Measurements from ENCODE around the gene TMEM151B. TPM values are rescaled to one million over a fixed set of nuclear protein-coding genes. Genes with fewer than 3 reads are reported as not detected.
A peak's percentile ranks its signal among the peaks of the same experiment; 100 is the strongest.

The TMEM151B gene
- total and polyA plus RNA-seq, 9 of the 15 experiments (the other 6 are each of a cell fraction or from before 2014, with no cell fraction given): not detected

DNA sequence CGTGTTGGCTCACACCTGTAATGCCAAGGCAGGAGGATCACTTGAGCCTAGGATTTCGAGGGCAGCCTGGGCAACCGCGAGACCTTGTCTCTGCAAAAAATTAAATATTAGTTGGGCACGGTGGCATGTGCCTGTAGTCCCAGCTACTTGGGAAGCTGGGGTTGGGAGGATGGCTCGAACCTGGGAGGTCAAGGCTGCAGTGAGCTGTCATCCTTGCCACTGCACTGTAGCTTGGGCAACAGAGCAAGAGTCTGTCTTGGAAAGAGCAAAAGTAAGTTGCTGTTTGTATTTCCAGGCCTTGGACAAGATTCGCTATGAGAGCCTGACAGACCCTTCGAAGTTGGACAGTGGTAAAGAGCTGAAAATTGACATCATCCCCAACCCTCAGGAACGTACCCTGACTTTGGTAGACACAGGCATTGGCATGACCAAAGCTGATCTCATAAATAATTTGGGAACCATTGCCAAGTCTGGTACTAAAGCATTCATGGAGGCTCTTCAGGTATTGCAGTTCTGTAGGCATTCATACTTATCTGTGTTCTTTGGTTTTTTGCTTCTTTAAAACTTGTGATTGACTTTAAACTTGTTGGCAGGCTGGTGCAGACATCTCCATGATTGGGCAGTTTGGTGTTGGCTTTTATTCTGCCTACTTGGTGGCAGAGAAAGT is 21.0 kb upstream of the TMEM151B start (continued):
- TF ChIP-seq NFXL1 (CRISPR knock-in tag; IDR thresholded peaks at IDR 0.05): 0 out of 2 replicates have a peak, but pooled peaks have one; percentile 18
- no peak for TF ChIP-seq ZNF584 (CRISPR knock-in tag; IDR thresholded peaks at IDR 0.05; ENCODE audit: low read depth)
- no peak for TF ChIP-seq ZC3H11A (IDR thresholded peaks at IDR 0.05; ENCODE audit: low read depth, low read length)
- 0 out of 2 replicates have a peak, but pooled peaks have one; percentile 26 for TF ChIP-seq ELF2 (CRISPR knock-in tag; IDR thresholded peaks at IDR 0.05)
- no peak for TF ChIP-seq ZNF316 (IDR thresholded peaks at IDR 0.05)
- TF ChIP-seq, protein P1, sequence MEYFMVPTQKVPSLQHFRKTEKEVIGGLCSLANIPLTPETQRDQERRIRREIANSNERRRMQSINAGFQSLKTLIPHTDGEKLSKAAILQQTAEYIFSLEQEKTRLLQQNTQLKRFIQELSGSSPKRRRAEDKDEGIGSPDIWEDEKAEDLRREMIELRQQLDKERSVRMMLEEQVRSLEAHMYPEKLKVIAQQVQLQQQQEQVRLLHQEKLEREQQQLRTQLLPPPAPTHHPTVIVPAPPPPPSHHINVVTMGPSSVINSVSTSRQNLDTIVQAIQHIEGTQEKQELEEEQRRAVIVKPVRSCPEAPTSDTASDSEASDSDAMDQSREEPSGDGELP (CRISPR knock-in tag; IDR thresholded peaks at IDR 0.05; ENCODE audit: borderline replicate concordance): peak; percentile 35; the same call in 1 of the 2 replicates
- TF ChIP-seq ZBED1 (IDR thresholded peaks at IDR 0.05): 0 out of 2 replicates have a peak, but pooled peaks have one; percentile 1
- TF ChIP-seq, protein P2, sequence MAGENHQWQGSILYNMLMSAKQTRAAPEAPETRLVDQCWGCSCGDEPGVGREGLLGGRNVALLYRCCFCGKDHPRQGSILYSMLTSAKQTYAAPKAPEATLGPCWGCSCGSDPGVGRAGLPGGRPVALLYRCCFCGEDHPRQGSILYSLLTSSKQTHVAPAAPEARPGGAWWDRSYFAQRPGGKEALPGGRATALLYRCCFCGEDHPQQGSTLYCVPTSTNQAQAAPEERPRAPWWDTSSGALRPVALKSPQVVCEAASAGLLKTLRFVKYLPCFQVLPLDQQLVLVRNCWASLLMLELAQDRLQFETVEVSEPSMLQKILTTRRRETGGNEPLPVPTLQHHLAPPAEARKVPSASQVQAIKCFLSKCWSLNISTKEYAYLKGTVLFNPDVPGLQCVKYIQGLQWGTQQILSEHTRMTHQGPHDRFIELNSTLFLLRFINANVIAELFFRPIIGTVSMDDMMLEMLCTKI (IDR thresholded peaks at IDR 0.05; ENCODE audit: partially characterized antibody): no peak
- TF ChIP-seq ZNF830 (CRISPR knock-in tag; IDR thresholded peaks at IDR 0.05): no peak
- TF ChIP-seq GATAD2A (IDR thresholded peaks at IDR 0.05): no peak
- 0 out of 2 replicates have a peak, but pooled peaks have one; percentile 1 for TF ChIP-seq ZC3H4 (CRISPR knock-in tag; IDR thresholded peaks at IDR 0.05; ENCODE audit: borderline replicate concordance)
- peak; percentile 56 for TF ChIP-seq POLR2A (conservative IDR thresholded peaks at IDR 0.05)

Data from K562 (cell line).